Spleen (tissue), 7 donors: ENCODE measurements around the gene BTN2A1.

Source experiments
- POLR2A ChIP-seq, 3 donors: fragments of 450-650 bp; IDR thresholded peaks; one replicate each; pipeline ENCODE4 v1.5.1; 2017; ENCODE audit warnings: antibody characterized with exemption in 3 of 3, mild to moderate bottlenecking in 1 of 3
- TF ChIP-seq, protein P1 (sequence below), 11 experiments: fragments of 200-600 bp in 7 of 11; fragments of 450-650 bp in 4 of 11; sonication (generic) in 4 of 11; IDR thresholded peaks in 8 of 11; conservative IDR thresholded peaks in 3 of 11; 1 replicate in 7 of 11; 2 replicates in 4 of 11; pipeline versions ENCODE4 v1.4.0 to v1.8.0; 2016 to 2021; ENCODE audit warnings: antibody characterized with exemption in 11 of 11, inconsistent platforms in 4 of 11, mild to moderate bottlenecking in 1 of 11
- donor health status: DM: no; HTN: no; CAD: no; lungs with moderate emphysema.
- donor health status: DM: no; HTN: no; CAD: no.
- donor health status: DM: no; HTN: no; CAD: no.

DNA sequence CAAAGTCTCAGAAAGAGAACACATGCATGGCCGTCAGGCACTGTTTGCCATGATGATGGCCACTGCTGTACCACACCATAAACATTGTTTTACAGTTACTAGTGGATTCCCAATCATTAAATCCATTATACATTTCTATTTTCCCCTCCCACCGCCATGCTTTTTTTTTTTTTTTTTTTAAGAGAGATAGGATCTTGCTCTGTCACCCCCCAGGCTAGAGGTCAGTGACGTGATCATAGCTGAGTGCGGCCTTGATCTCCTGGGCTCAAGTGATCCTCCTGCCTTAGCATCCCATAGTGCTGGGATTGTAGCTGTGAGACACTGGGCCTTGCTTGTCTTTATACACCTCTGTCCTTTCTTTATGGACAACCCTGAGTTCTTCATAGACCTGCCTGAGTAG, 21.7 kb upstream of the BTN2A1 start:
- TF ChIP-seq, protein P1, sequence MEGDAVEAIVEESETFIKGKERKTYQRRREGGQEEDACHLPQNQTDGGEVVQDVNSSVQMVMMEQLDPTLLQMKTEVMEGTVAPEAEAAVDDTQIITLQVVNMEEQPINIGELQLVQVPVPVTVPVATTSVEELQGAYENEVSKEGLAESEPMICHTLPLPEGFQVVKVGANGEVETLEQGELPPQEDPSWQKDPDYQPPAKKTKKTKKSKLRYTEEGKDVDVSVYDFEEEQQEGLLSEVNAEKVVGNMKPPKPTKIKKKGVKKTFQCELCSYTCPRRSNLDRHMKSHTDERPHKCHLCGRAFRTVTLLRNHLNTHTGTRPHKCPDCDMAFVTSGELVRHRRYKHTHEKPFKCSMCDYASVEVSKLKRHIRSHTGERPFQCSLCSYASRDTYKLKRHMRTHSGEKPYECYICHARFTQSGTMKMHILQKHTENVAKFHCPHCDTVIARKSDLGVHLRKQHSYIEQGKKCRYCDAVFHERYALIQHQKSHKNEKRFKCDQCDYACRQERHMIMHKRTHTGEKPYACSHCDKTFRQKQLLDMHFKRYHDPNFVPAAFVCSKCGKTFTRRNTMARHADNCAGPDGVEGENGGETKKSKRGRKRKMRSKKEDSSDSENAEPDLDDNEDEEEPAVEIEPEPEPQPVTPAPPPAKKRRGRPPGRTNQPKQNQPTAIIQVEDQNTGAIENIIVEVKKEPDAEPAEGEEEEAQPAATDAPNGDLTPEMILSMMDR (IDR thresholded peaks at IDR 0.05 in 8 of 11, conservative IDR thresholded peaks at IDR 0.05 in 3 of 11): no peak
- TF ChIP-seq POLR2A (IDR thresholded peaks at IDR 0.05): no peak
